Measurements from ENCODE around the gene EPS8L3. TPM values are rescaled to one million over a fixed set of nuclear protein-coding genes. Genes with fewer than 3 reads are reported as not detected.

Gene EPS8L3
- total and polyA plus RNA-seq, 4 donors, result 0.09 to 0.38 (median 0.15) TPM; not detected in 1

GRCh38 chr1:109793089-109793485, 29.4 kb upstream of the EPS8L3 start (continued):
- TF ChIP-seq CTCF (IDR thresholded peaks at IDR 0.05; ENCODE audit: low read depth, low read length, missing input control), result no peak
- TF ChIP-seq ATF3 (IDR thresholded peaks at IDR 0.05), result no peak

- Histone ChIP-seq H3K27me3 (ENCODE audit: control insufficient read depth in 4 of 4, insufficient read depth in 4 of 4, low read length in 3 of 4) (no peaks in the 10 kb centered on the region), H3K4me1 (ENCODE audit: control insufficient read depth in 4 of 4, insufficient read depth in 4 of 4, low read length in 3 of 4) (peaks cover 0 to 17% (median 9%) of the 10 kb centered on the region in 4 donors), H3K9me3 (ENCODE audit: control insufficient read depth in 4 of 4, low read length in 3 of 4) (no peaks in the 10 kb centered on the region), H3K9ac (ENCODE audit: low read depth in 1 of 2, low read length in 2 of 2) (no peak overlapping the region), H3K4me3 (ENCODE audit: low read depth in 1 of 3, low read length in 3 of 3) (no peak overlapping the region), H3K27ac (ENCODE audit: low read depth in 1 of 2, low read length in 2 of 2) (peak overlapping the region in 1 of 2 donors; percentile 35), H3K36me3 (ENCODE audit: control insufficient read depth in 4 of 4, insufficient read depth in 3 of 4, low read depth in 1 of 4, low read length in 3 of 4) (no peaks in the 10 kb centered on the region)
- WGBS, result 61% methylated on average over 18 of the region's 18 CpGs
- peak; percentile 73 for DNase-seq (ENCODE audit: low spot score)
- TF ChIP-seq RAD21 (IDR thresholded peaks at IDR 0.05) (peak; percentile 64 to 68), ZBTB33 (IDR thresholded peaks at IDR 0.05) (no peak), REST (IDR thresholded peaks at IDR 0.05) (no peak), CTCF (IDR thresholded peaks at IDR 0.05; ENCODE audit: low read depth, low read length, missing input control) (peak; percentile 9), ATF3 (IDR thresholded peaks at IDR 0.05) (no peak), YY1 (IDR thresholded peaks at IDR 0.05) (no peak), TAF1 (conservative IDR thresholded peaks at IDR 0.05) (no peak), FOXA1 (IDR thresholded peaks at IDR 0.05) (no peak), EGR1 (IDR thresholded peaks at IDR 0.05; ENCODE audit: low read depth in 2 of 2) (no peak), RXRA (IDR thresholded peaks at IDR 0.05) (no peak), FOXA2 (IDR thresholded peaks at IDR 0.05) (no peak), NR2F2 (IDR thresholded peaks at IDR 0.05) (peak; percentile 11), HNF4G (IDR thresholded peaks at IDR 0.05) (no peak), HNF4A (conservative IDR thresholded peaks at IDR 0.05) (no peak)
These were observed 28.5 kb upstream of the EPS8L3 start for GRCh38 chr1:109792056-109792831.

All from liver (tissue), 9 donors.